Omental fat pad (tissue), 4 donors: ENCODE results near the gene ZNF407. TPM values are rescaled to one million over a fixed set of nuclear protein-coding genes. Genes with fewer than 3 reads are reported as not detected.

Experiments
- ATAC-seq: fragments of 150-250 bp; one replicate; pipeline ENCODE4 v1.9.1; 2016; ENCODE audit warnings: mild to moderate bottlenecking, moderate library complexity; ENCODE audit not compliant: low FRiP score
- DNase-seq: peaks from one replicate; pipeline ENCODE4 v3.0.0-alpha.2; 2019; ENCODE audit warnings: low spot score
- total RNA-seq, 4 donors: library from RNA; depleted of rRNA; stranded (reverse); fragments of >200 nt; gene quantifications; one replicate each; pipeline ENCODE4 v1.1.0, GENCODE V29; 2016
- TF ChIP-seq, protein P1 (sequence below), 3 donors: fragments of 450-650 bp; IDR thresholded peaks; one replicate each; pipeline ENCODE4 v1.5.1; 2016 to 2017; ENCODE audit warnings: antibody characterized with exemption in 3 of 3, mild to moderate bottlenecking in 3 of 3, moderate library complexity in 2 of 3

Gene ZNF407
- total RNA-seq, 4 donors from 2014 or later = 13.4 to 26.7 (median 19.7) TPM

DNA sequence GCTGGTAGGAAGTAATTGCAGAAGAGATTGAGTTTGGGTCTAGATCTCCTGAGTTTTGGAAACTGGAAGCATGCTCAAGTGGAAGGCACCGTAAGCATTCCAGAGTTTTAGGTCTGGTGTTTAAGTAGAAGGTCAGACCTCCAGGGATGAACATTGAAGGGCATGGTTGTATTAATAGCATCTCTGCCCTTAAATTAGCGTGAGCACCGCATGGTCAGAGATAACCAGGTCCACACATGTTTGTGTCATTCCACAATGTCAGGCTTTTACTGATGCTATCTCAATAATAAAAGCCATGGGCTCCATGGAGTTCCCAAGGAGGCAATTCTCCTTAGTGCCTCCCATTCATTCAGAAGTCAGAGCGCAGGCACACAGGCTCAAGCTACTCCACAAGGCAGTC lies 28.3 kb upstream of the ZNF407 start:
- TF ChIP-seq, protein P1, sequence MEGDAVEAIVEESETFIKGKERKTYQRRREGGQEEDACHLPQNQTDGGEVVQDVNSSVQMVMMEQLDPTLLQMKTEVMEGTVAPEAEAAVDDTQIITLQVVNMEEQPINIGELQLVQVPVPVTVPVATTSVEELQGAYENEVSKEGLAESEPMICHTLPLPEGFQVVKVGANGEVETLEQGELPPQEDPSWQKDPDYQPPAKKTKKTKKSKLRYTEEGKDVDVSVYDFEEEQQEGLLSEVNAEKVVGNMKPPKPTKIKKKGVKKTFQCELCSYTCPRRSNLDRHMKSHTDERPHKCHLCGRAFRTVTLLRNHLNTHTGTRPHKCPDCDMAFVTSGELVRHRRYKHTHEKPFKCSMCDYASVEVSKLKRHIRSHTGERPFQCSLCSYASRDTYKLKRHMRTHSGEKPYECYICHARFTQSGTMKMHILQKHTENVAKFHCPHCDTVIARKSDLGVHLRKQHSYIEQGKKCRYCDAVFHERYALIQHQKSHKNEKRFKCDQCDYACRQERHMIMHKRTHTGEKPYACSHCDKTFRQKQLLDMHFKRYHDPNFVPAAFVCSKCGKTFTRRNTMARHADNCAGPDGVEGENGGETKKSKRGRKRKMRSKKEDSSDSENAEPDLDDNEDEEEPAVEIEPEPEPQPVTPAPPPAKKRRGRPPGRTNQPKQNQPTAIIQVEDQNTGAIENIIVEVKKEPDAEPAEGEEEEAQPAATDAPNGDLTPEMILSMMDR (IDR thresholded peaks at IDR 0.05) = no peak
- no peak for DNase-seq
- ATAC-seq = no peak

DNA sequence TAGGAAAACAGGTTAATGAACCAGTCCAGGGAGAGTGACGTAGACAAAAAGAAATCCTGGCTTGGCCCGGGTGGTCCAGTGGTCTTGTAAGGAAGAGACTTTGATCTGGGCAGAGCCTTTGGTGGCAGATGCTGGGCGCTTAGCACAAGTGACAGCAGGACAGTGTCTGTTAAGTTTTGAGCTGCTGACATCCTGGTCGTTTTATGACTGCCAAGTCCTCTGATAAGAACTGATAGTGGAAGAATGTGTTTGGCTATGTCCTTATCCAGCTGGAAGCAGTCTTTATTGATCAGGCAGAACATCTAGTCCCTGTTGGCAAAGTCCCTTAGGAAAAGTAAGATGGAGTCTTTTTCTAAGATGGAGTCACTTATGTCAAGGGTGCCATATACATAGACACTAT lies 27.4 kb upstream of the ZNF407 start:
- DNase-seq (no peak), ATAC-seq (no peak)
- TF ChIP-seq, protein P1 (IDR thresholded peaks at IDR 0.05) = no peak

DNA sequence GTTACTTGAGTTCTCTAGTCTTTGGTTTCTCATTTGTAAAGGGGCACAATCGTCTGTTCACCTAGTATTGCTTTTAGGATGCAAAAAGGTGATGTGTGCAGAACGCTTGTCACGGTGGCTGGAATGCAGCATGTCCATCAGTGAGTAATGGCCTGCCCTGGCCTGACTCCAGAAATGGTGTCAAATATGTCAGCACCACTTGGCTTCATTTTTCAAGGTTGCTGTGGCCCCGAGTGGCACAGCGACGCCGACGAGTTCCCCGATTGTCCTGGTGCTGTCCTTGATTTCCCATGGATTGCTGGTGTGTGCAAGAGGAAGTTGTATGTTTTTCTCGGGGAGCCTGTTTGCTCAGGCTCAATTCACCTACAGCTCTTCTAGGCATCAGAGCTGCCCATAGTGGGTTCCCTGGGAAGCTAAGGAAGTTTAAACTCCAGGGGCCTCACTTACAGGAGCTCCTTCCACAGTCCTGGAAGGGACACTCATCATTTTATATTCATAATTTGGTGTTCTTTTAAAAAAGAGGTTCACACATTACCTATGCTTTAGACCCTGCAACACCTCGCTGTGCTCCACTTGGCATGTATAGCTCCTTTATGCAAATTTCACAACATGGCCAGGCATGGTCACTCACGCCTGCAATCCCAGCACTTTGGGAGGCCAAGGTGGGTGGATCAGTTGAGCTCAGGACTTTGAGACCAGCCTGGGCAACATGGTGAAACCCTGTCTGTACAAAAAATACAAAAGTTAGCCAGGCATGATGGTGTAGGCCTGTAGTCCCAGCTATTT lies 25.6 kb upstream of the ZNF407 start:
- no peak for ATAC-seq
- no peak for DNase-seq
- TF ChIP-seq, protein P1 (IDR thresholded peaks at IDR 0.05) = no peak

DNA sequence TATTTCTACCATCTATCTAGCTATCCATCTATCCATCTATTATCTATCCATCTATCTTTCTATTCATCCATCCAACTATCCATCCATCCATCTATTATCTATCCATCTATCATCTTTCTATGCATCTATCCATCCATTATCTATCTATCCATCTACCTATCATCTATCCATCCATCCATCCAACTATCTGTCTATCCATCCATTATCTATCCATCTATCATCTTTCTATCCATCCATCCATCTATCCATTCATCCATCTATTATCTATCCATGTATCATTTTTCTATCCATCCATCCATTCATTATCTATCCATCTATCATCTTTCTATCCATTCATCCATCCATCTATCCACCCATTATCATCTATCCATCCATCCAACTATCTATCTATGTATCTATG lies 24.6 kb upstream of the ZNF407 start:
- DNase-seq (no peak), ATAC-seq (no peak)
- TF ChIP-seq, protein P1 (IDR thresholded peaks at IDR 0.05) = no peak

DNA sequence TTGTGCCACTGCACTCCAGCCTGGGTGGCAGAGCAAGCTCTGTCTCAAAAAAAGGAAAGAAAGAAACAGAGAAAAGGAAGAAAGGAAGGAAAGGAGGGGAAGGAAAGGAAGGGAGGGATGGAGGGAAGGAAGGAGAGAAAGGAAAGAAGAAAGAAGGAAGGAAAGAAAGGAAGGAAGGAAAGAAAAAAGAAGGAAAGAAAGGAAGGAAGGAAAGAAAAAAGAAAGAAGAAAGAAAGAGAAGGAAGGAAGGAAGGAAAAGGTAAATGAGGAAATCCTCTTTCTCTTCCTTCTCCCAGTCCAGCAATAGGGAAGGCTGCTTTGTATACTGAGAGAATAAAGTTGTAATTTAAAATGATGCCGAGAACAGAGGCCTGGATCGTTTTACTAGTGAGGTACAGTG lies 22.8 kb upstream of the ZNF407 start:
- no peak for DNase-seq
- ATAC-seq = no peak
- TF ChIP-seq, protein P1 (IDR thresholded peaks at IDR 0.05) = no peak

DNA sequence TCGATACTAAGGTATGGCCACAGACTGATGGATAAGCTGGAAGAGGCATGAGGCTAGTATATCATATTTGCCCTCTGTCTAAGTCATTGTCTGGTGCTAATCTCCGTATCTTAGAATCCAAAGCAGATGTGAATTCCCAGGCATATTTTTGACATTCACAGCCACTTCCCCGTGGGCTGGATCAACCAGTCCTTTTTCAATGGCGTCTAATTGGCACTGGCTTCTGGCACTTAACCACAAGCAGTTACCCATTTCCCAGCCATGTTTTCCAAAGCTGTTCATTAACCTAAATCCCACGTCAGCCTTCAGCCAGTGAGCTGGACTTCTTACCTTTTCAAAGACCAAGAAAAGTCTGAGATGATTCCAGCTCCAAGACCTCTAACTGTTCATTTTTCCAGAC lies 20.7 kb upstream of the ZNF407 start:
- ATAC-seq = no peak
- TF ChIP-seq, protein P1 (IDR thresholded peaks at IDR 0.05) = no peak

DNA sequence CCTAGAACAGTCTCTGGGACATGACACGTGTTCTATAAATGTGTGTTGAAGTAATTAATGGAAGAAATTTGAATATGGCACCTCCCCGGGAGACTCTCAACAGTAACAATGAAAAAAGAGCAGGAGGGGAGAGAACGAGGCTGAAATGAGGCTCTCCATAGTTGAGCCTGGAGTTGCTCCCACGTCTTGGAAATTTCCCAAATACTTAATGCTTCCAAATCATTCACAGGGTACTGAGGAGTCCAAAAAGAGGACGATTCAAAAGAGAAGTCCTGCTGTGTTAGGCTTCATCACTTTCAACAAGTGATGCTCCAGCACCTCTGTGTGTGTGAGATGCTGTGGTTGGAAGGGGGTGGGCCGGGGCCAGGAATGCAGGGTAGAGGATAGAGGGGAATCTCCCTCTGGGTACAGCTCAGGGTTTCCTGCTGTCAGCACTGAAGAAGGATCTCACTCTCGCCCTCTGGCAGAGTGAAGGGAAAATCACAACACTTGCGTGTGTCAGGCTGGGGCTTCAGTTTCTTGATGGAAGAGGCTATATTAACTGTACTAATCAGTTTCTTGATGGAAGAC lies 18.1 kb upstream of the ZNF407 start:
- no peak for ATAC-seq
- TF ChIP-seq, protein P1 (IDR thresholded peaks at IDR 0.05) = no peak

More for the DNA sequence above, 20.7 kb upstream of the ZNF407 start:
- no peak for DNase-seq

More for the DNA sequence above, 18.1 kb upstream of the ZNF407 start:
- no peak for DNase-seq
